Neural cell (in vitro differentiated cells): ENCODE measurements around the gene DENND1A. TPM values are rescaled to one million over a fixed set of nuclear protein-coding genes. Genes with fewer than 3 reads are reported as not detected.

Source experiments
- H2AFZ ChIP-seq: fragments of 200-600, 300-800 bp; sonication (generic), shearing (Covaris generic); 2 replicates; pipeline ENCODE4 v1.6.0; 2014; ENCODE audit warnings: low read depth, mild to moderate bottlenecking, antibody characterized with exemption, low read length, moderate library complexity
- H3F3A ChIP-seq: fragments of 200-600 bp; shearing (Covaris generic); 2 replicates; pipeline ENCODE4 v1.6.1; 2016; ENCODE audit warnings: mild to moderate bottlenecking, moderate library complexity, mixed read lengths, antibody characterized with exemption, low read length; ENCODE audit not compliant: insufficient read depth, poor library complexity, severe bottlenecking
- H3K27ac ChIP-seq: fragments of 200-600, 300-800 bp; sonication (generic), shearing (Covaris generic); 2 replicates; pipeline ENCODE4 v1.5.1; 2014; ENCODE audit warnings: mild to moderate bottlenecking, low read length, moderate library complexity
- H3K27me3 ChIP-seq: fragments of 300-800, 200-600 bp; sonication (generic), shearing (Covaris generic); 2 replicates; pipeline ENCODE4 v1.6.0; 2014; ENCODE audit warnings: mild to moderate bottlenecking, low read depth, low read length, moderate library complexity; ENCODE audit not compliant: insufficient read depth
- H3K36me3 ChIP-seq: fragments of 300-800, 200-600 bp; sonication (generic), shearing (Covaris generic); 2 replicates; pipeline ENCODE4 v1.5.1; 2014; ENCODE audit warnings: mild to moderate bottlenecking, antibody characterized with exemption, low read length, moderate library complexity; ENCODE audit not compliant: insufficient read depth
- H3K4me2 ChIP-seq: fragments of 300-800, 200-600 bp; sonication (generic), shearing (Covaris generic); 2 replicates; pipeline ENCODE4 v1.6.0; 2014; ENCODE audit warnings: mild to moderate bottlenecking, low read length
- H3K4me3 ChIP-seq: fragments of 300-800, 200-600 bp; sonication (generic), shearing (Covaris generic); 2 replicates; pipeline ENCODE4 v1.5.1; 2014; ENCODE audit warnings: mild to moderate bottlenecking, low read length, moderate library complexity
- H3K79me2 ChIP-seq: fragments of 200-600 bp; shearing (Covaris generic); replicated peaks from 2 replicates; pipeline ENCODE4 v1.6.0; 2014; ENCODE audit warnings: mild to moderate bottlenecking, low read length, moderate library complexity; ENCODE audit not compliant: insufficient read depth
- H3K9ac ChIP-seq: fragments of 300-800, 200-600 bp; sonication (generic), shearing (Covaris generic); 2 replicates; pipeline ENCODE4 v1.6.1; 2016; ENCODE audit warnings: mild to moderate bottlenecking, low read length, mixed read lengths
- H3K9me2 ChIP-seq: fragments of 200-600 bp; shearing (Covaris generic); 2 replicates; pipeline ENCODE4 v1.6.1; 2016; ENCODE audit warnings: mild to moderate bottlenecking, low read length, mixed read lengths; ENCODE audit not compliant: insufficient read depth
- H3K9me3 ChIP-seq: fragments of 200-600, 300-800 bp; sonication (generic), shearing (Covaris generic); 2 replicates; pipeline ENCODE4 v1.6.1; 2016; ENCODE audit warnings: mild to moderate bottlenecking, mixed run types, low read length, moderate library complexity, mixed read lengths
- H4K20me1 ChIP-seq: fragments of 200-600 bp; shearing (Covaris generic); 2 replicates; pipeline ENCODE4 v1.6.1; 2016; ENCODE audit warnings: mild to moderate bottlenecking, mixed run types; ENCODE audit not compliant: insufficient read depth
- CTCF ChIP-seq: fragments of 450-650 bp; IDR thresholded peaks from 2 replicates; pipeline ENCODE4 v1.5.1; 2014; ENCODE audit warnings: antibody characterized with exemption, mild to moderate bottlenecking, moderate library complexity; ENCODE audit not compliant: poor library complexity, severe bottlenecking
- EP300 ChIP-seq: fragments of 450-650 bp; conservative IDR thresholded peaks from 2 replicates; pipeline ENCODE4 v1.6.1; 2014; ENCODE audit warnings: antibody characterized with exemption, mild to moderate bottlenecking, moderate library complexity; ENCODE audit not compliant: poor library complexity, severe bottlenecking
- EZH2 ChIP-seq: fragments of 200-600, 300-800 bp; shearing (Covaris generic), sonication (generic); IDR thresholded peaks from 2 replicates; pipeline ENCODE4 v1.6.1; 2014; ENCODE audit warnings: antibody characterized with exemption, low read length, borderline replicate concordance, mild to moderate bottlenecking; ENCODE audit not compliant: insufficient read depth, poor library complexity, severe bottlenecking
- MXI1 ChIP-seq: fragments of 450-650 bp; conservative IDR thresholded peaks from 2 replicates; pipeline ENCODE4 v1.6.1; 2014; ENCODE audit warnings: antibody characterized with exemption, mild to moderate bottlenecking; ENCODE audit not compliant: poor library complexity, severe bottlenecking
- POLR2AphosphoS5 ChIP-seq: IDR thresholded peaks from 2 replicates; pipeline ENCODE4 v1.6.1; 2012
- RAD21 ChIP-seq: fragments of 450-650 bp; conservative IDR thresholded peaks from 2 replicates; pipeline ENCODE4 v1.6.1; 2014; ENCODE audit warnings: antibody characterized with exemption, mild to moderate bottlenecking, moderate library complexity
- REST ChIP-seq: IDR thresholded peaks from 2 replicates; pipeline ENCODE4 v1.6.1; 2012; ENCODE audit warnings: borderline replicate concordance
- SMC3 ChIP-seq: fragments of 450-650 bp; conservative IDR thresholded peaks from 2 replicates; pipeline ENCODE4 v1.6.1; 2014; ENCODE audit warnings: antibody characterized with exemption, mild to moderate bottlenecking, moderate library complexity; ENCODE audit not compliant: poor library complexity
- TAF1 ChIP-seq: IDR thresholded peaks from 2 replicates; pipeline ENCODE4 v1.6.1; 2012; ENCODE audit warnings: low read depth
- polyA plus RNA-seq: library from polyadenylated mRNA; depleted of rRNA; stranded (reverse); fragments of >200 nt; gene quantifications from 2 replicates; pipeline ENCODE4 v1.2.3, GENCODE V29; 2014

DENND1A gene
- polyA plus RNA-seq, 1 donor from 2014 or later: 2.3 TPM

- H4K20me1 ChIP-seq: no peaks in the 10 kb centered on the region
- H3K27ac ChIP-seq: no peak overlapping the region
- H3F3A ChIP-seq: no peaks in the 10 kb centered on the region
- H3K27me3 ChIP-seq: no peaks in the 10 kb centered on the region
- H3K36me3 ChIP-seq: no peaks in the 10 kb centered on the region
- no peak overlapping the region for H3K4me2 ChIP-seq
- no peaks in the 10 kb centered on the region for H3K9me2 ChIP-seq
- TF ChIP-seq RAD21 (no peak), SMC3 (no peak), EZH2 (no peak), POLR2AphosphoS5 (no peak), EP300 (no peak), TAF1 (no peak), MXI1 (no peak), CTCF (no peak), REST (no peak)
- H3K79me2 ChIP-seq: no peaks in the 10 kb centered on the region
- H2AFZ ChIP-seq: no peak overlapping the region
- H3K4me3 ChIP-seq: no peak overlapping the region
- no peaks in the 10 kb centered on the region for H3K9me3 ChIP-seq
- no peak overlapping the region for H3K9ac ChIP-seq
These were observed 401.9 kb downstream of the DENND1A start for GRCh38 chr9:123527981-123528380.

- Histone ChIP-seq H3K4me3 (no peak overlapping the region), H2AFZ (no peak overlapping the region), H3K9me2 (no peaks in the 10 kb centered on the region), H3K79me2 (no peaks in the 10 kb centered on the region), H3K9me3 (no peaks in the 10 kb centered on the region), H3K27ac (no peak overlapping the region), H3F3A (no peaks in the 10 kb centered on the region), H3K36me3 (no peaks in the 10 kb centered on the region), H3K27me3 (no peaks in the 10 kb centered on the region), H3K9ac (no peak overlapping the region), H3K4me2 (no peak overlapping the region), H4K20me1 (no peaks in the 10 kb centered on the region)
- TF ChIP-seq CTCF (no peak), TAF1 (no peak), MXI1 (no peak), EP300 (no peak), EZH2 (no peak), POLR2AphosphoS5 (no peak), RAD21 (no peak), SMC3 (no peak), REST (no peak)
These were observed 404.0 kb downstream of the DENND1A start for GRCh38 chr9:123525957-123526356.
